SK-N-SH (cell line): ENCODE measurements around the gene TMIE.

Source experiments
- ELF1 ChIP-seq: IDR thresholded peaks from 2 replicates; pipeline ENCODE4 v1.4.0; 2012
- EP300 ChIP-seq, 2 experiments: IDR thresholded peaks; 2 replicates each; pipeline versions ENCODE4 v1.4.0 to v1.6.1; 2012; ENCODE audit warnings: borderline replicate concordance in 1 of 2, low read depth in 1 of 2, low read length in 1 of 2
- EZH2phosphoT487 ChIP-seq: fragments of 200-600 bp; sonication (generic); IDR thresholded peaks from 2 replicates; pipeline ENCODE4 v1.6.1; 2017; ENCODE audit warnings: low read depth, mixed run types, mild to moderate bottlenecking, antibody characterized with exemption, moderate library complexity, borderline replicate concordance
- GABPA ChIP-seq: IDR thresholded peaks from 2 replicates; pipeline ENCODE4 v1.4.0; 2012; ENCODE audit warnings: low read depth, mild to moderate bottlenecking
- GATA2 ChIP-seq: sonication (generic); formaldehyde crosslinking; IDR thresholded peaks from 2 replicates; pipeline ENCODE4 v1.5.0; 2020; ENCODE audit warnings: mild to moderate bottlenecking, missing genetic modification reagents
- JUND ChIP-seq: IDR thresholded peaks from 2 replicates; pipeline ENCODE4 v1.4.0; 2012
- POLR2AphosphoS5 ChIP-seq: IDR thresholded peaks from 2 replicates; pipeline ENCODE4 v1.6.1; 2012; ENCODE audit warnings: low read depth, low read length
- RFX5 ChIP-seq: IDR thresholded peaks from 2 replicates; pipeline ENCODE4 v1.6.1; 2012; ENCODE audit warnings: mild to moderate bottlenecking, improper control_type of control experiment, low read length
- TAF1 ChIP-seq: IDR thresholded peaks from 2 replicates; pipeline ENCODE4 v1.6.1; 2012; ENCODE audit warnings: low read depth, mild to moderate bottlenecking, low read length, moderate library complexity, borderline replicate concordance
- TEAD4 ChIP-seq: IDR thresholded peaks from 2 replicates; pipeline ENCODE4 v1.4.0; 2012; ENCODE audit warnings: mild to moderate bottlenecking, borderline replicate concordance; ENCODE audit not compliant: insufficient read depth
- TF ChIP-seq, protein P1 (sequence below): fragments of 200-600 bp; sonication (generic); IDR thresholded peaks from 2 replicates; pipeline ENCODE4 v1.6.1; 2017; ENCODE audit warnings: antibody characterized with exemption, mild to moderate bottlenecking, moderate library complexity
- TF ChIP-seq, protein P2 (sequence below): IDR thresholded peaks from 2 replicates; pipeline ENCODE4 v1.4.0; 2012; ENCODE audit warnings: low read depth, borderline replicate concordance
- TF ChIP-seq, protein P3 (sequence below): fragments of 150-350 bp; IDR thresholded peaks from 2 replicates; pipeline ENCODE4 v1.6.1; 2017; ENCODE audit warnings: antibody characterized with exemption, low read length, low read depth, borderline replicate concordance
- TF ChIP-seq, protein P4 (sequence below): IDR thresholded peaks from 2 replicates; pipeline ENCODE4 v1.6.1; 2012; ENCODE audit warnings: mild to moderate bottlenecking, low read depth, low read length, moderate library complexity

DNA sequence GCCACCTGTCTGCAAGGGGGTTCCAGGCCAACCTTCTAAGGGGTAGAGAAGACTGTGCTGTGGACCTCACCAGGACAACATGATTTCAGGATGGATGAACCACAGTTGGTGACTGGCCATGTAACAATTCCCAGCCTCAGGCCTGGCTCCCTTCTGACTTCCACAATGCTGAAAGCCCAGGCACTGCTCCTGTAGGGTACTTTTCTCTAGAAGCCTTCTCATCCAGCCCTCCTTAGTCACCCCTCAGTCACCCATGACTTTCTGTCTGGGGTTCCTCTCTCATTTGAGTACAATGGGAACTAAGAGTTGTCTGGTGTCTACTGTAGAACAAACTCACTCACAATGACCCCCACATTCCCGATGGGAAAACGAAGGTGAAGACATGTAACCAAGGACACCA, 16.3 kb upstream of the TMIE start:
- TF ChIP-seq TAF1 (no peak), GABPA (no peak), JUND (no peak), GATA2 (CRISPR knock-in tag) (no peak), EP300 (IDR thresholded peaks at IDR 0.05; ENCODE audit: borderline replicate concordance in 1 of 2, low read depth in 1 of 2, low read length in 1 of 2) (no peak), POLR2AphosphoS5 (no peak), ELF1 (no peak), TEAD4 (no peak), EZH2phosphoT487 (no peak), RFX5 (no peak)
- TF ChIP-seq, protein P1, sequence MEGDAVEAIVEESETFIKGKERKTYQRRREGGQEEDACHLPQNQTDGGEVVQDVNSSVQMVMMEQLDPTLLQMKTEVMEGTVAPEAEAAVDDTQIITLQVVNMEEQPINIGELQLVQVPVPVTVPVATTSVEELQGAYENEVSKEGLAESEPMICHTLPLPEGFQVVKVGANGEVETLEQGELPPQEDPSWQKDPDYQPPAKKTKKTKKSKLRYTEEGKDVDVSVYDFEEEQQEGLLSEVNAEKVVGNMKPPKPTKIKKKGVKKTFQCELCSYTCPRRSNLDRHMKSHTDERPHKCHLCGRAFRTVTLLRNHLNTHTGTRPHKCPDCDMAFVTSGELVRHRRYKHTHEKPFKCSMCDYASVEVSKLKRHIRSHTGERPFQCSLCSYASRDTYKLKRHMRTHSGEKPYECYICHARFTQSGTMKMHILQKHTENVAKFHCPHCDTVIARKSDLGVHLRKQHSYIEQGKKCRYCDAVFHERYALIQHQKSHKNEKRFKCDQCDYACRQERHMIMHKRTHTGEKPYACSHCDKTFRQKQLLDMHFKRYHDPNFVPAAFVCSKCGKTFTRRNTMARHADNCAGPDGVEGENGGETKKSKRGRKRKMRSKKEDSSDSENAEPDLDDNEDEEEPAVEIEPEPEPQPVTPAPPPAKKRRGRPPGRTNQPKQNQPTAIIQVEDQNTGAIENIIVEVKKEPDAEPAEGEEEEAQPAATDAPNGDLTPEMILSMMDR = no peak
- TF ChIP-seq, protein P2, sequence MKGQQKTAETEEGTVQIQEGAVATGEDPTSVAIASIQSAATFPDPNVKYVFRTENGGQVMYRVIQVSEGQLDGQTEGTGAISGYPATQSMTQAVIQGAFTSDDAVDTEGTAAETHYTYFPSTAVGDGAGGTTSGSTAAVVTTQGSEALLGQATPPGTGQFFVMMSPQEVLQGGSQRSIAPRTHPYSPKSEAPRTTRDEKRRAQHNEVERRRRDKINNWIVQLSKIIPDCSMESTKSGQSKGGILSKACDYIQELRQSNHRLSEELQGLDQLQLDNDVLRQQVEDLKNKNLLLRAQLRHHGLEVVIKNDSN = no peak
- TF ChIP-seq, protein P3, sequence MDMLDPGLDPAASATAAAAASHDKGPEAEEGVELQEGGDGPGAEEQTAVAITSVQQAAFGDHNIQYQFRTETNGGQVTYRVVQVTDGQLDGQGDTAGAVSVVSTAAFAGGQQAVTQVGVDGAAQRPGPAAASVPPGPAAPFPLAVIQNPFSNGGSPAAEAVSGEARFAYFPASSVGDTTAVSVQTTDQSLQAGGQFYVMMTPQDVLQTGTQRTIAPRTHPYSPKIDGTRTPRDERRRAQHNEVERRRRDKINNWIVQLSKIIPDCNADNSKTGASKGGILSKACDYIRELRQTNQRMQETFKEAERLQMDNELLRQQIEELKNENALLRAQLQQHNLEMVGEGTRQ = no peak
- TF ChIP-seq, protein P4, sequence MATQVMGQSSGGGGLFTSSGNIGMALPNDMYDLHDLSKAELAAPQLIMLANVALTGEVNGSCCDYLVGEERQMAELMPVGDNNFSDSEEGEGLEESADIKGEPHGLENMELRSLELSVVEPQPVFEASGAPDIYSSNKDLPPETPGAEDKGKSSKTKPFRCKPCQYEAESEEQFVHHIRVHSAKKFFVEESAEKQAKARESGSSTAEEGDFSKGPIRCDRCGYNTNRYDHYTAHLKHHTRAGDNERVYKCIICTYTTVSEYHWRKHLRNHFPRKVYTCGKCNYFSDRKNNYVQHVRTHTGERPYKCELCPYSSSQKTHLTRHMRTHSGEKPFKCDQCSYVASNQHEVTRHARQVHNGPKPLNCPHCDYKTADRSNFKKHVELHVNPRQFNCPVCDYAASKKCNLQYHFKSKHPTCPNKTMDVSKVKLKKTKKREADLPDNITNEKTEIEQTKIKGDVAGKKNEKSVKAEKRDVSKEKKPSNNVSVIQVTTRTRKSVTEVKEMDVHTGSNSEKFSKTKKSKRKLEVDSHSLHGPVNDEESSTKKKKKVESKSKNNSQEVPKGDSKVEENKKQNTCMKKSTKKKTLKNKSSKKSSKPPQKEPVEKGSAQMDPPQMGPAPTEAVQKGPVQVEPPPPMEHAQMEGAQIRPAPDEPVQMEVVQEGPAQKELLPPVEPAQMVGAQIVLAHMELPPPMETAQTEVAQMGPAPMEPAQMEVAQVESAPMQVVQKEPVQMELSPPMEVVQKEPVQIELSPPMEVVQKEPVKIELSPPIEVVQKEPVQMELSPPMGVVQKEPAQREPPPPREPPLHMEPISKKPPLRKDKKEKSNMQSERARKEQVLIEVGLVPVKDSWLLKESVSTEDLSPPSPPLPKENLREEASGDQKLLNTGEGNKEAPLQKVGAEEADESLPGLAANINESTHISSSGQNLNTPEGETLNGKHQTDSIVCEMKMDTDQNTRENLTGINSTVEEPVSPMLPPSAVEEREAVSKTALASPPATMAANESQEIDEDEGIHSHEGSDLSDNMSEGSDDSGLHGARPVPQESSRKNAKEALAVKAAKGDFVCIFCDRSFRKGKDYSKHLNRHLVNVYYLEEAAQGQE = no peak
